Heart left ventricle (tissue), 16 donors: Measurements from ENCODE around the gene LRRC52. TPM values are rescaled to one million over a fixed set of nuclear protein-coding genes. Genes with fewer than 3 reads are reported as not detected.

Source experiments
- ATAC-seq, 4 donors: fragments of 200-7000 bp; cut with Tn5 transposase; one replicate each; pipeline ENCODE4 v1.9.1; 2020 to 2022; ENCODE audit warnings: moderate library complexity in 4 of 4, mild to moderate bottlenecking in 3 of 4, moderate number of reproducible peaks in 1 of 4
- DNase-seq, 5 donors: peaks; one replicate each; pipeline ENCODE4 v3.0.0-alpha.2; 2020
- H3K27ac ChIP-seq, 12 donors: fragments of 200-600 bp; sonication (generic) in 4 of 12; one replicate each; pipeline versions ENCODE4 v1.5.0 to v1.8.0; 2016 to 2022; ENCODE audit warnings: mild to moderate bottlenecking in 2 of 12
- H3K27me3 ChIP-seq, 9 donors: fragments of 200-600 bp; sonication (generic) in 2 of 9; one replicate each; pipeline versions ENCODE4 v1.5.1 to v1.8.0; 2016 to 2022; ENCODE audit warnings: mild to moderate bottlenecking in 3 of 9
- H3K36me3 ChIP-seq, 9 donors: fragments of 200-600 bp; sonication (generic) in 2 of 9; one replicate each; pipeline versions ENCODE4 v1.5.0 to v1.8.0; 2018 to 2022; ENCODE audit warnings: mild to moderate bottlenecking in 2 of 9
- H3K4me1 ChIP-seq, 12 donors: fragments of 200-600 bp; sonication (generic) in 4 of 12; one replicate each; pipeline versions ENCODE4 v1.5.0 to v1.8.0; 2016 to 2022; ENCODE audit warnings: mild to moderate bottlenecking in 3 of 12
- H3K4me3 ChIP-seq, 12 donors: fragments of 200-600 bp; sonication (generic) in 4 of 12; one replicate each; pipeline versions ENCODE4 v1.5.0 to v1.8.0; 2017 to 2022; ENCODE audit warnings: mild to moderate bottlenecking in 9 of 12, moderate library complexity in 4 of 12
- H3K9me3 ChIP-seq, 12 donors: fragments of 200-600 bp; sonication (generic) in 4 of 12; one replicate each; pipeline versions ENCODE4 v1.5.0 to v1.8.0; 2016 to 2022; ENCODE audit warnings: mild to moderate bottlenecking in 1 of 12
- CTCF ChIP-seq, 12 donors: fragments of 200-600 bp; sonication (generic) in 4 of 12; IDR thresholded peaks; one replicate each; pipeline versions ENCODE4 v1.5.0 to v1.8.0; 2018 to 2022; ENCODE audit warnings: antibody characterized with exemption in 12 of 12, mild to moderate bottlenecking in 5 of 12
- POLR2A ChIP-seq, 2 donors: fragments of 450-650 bp; IDR thresholded peaks; one replicate each; pipeline ENCODE4 v1.6.1; 2017; ENCODE audit warnings: antibody characterized with exemption in 2 of 2, mild to moderate bottlenecking in 2 of 2, moderate library complexity in 2 of 2
- WGBS, 4 donors: extraction: QIAGEN DNeasy Blood & Tissue Kit in 2 of 4; methylation state at CpG; one replicate each; pipeline versions ENCODE4 v1.1.5 to v1.1.7; 2013 to 2018; 5-methylcytosine and 5-hydroxymethylcytosine counted together
- intact Hi-C, 10 donors: fragments of 100-400 bp; cut with DNase I; formaldehyde crosslinking; loops; one replicate each; pipeline versions ENCODE4 v1.11.1 to v1.14.2; 2022
- polyA plus RNA-seq, 2 donors: library from polyadenylated mRNA; stranded (reverse); fragments of 200-250 nt; gene quantifications; one replicate each; pipeline ENCODE4 v1.2.3, GENCODE V29; 2013
- total RNA-seq, 9 donors: library from RNA; depleted of rRNA in 2 of 9; stranded (reverse); fragments of >200 nt in 2 of 9; fragmentation: NEBNext Ultra II Directional in 3 of 9; extraction: Animal tissue kit (Norgen Biotek cat#: 25700) in 3 of 9; gene quantifications; one replicate each; pipeline versions ENCODE4 v1.1.0 to v1.2.4, GENCODE V29; 2016 to 2023
- donor health status: ischemic (EF 13 %, LVEDD 7.1; RV severe dilation, severe dysfunction).
- donor health status: healthy with polysubstance abuse.
- donor health status: DM: no; HTN: yes; CAD: no.
- donor health status: DM: no; HTN: no; CAD: no.
- donor health status: ischemic (EF 25% LVEDD 6.9; RV normal size, moderate dysfunction).
- donor health status: ischemic (EF 25% LVEDD 5.7; RV mildly dilated, moderate dysfunction).
- donor health status: healthy.
- donor health status: DM: yes; HTN: yes; CAD: no.
- donor health status: ischemic (EF 35%, LVEDD 5.7; RV mildly dilated, moderate dysfunction).
- donor health status: nonischemic (EF 11% LVEDD 7.7; RV severe dilation, severe dysfunction).
- donor health status: DM: yes; HTN: yes; CAD: no.
- donor health status: PGD.
- donor health status: ischemic (EF 29% LVEDD 5.4; RV normal size, mild dysfunction).
- donor health status: nonischemic (EF 23%, LVEDD 6.1; RV moderate dilation, normal function).

LRRC52 gene
- total and polyA plus RNA-seq, 11 donors: 0.12 to 1.0 (median 0.27) TPM; not detected in 4

GRCh38 chr1:165598676-165599059 lies 54.9 kb downstream of the LRRC52 start:
- Histone ChIP-seq H3K4me3 (peak overlapping the region; percentile 12 to 71 (median 60)), H3K4me1 (peaks cover 0 to 26% (median 7%) of the 10 kb centered on the region in 12 donors), H3K9me3 (no peaks in the 10 kb centered on the region), H3K36me3 (no peaks in the 10 kb centered on the region), H3K27ac (peak overlapping the region in 11 of 12 donors; percentile 17 to 75 (median 45)), H3K27me3 (peaks cover 0 to 32% (median 0%) of the 10 kb centered on the region in 9 donors)
- DNase-seq (no peak), ATAC-seq (no peak)
- TF ChIP-seq POLR2A (IDR thresholded peaks at IDR 0.05) (no peak), CTCF (IDR thresholded peaks at IDR 0.05) (no peak)
- intact Hi-C loops: loop anchor here in 6 of 10 donors (2.0 to 10.0 kb wide), 3 partner anchors 99 to 454 kb away; partner anchors contain the start of gene ALDH9A1 (in 2 of the 6)
- 19 to 23% (median 20%) methylated on average over 3 of the region's 3 CpGs for WGBS, 4 donors

- TF ChIP-seq CTCF (IDR thresholded peaks at IDR 0.05): no peak
- no peak for TF ChIP-seq POLR2A (IDR thresholded peaks at IDR 0.05)
- DNase-seq: no peak
- WGBS, 4 donors: 48 to 56% (median 52%) methylated on average over 4 of the region's 4 CpGs
These were observed 57.0 kb downstream of the LRRC52 start for GRCh38 chr1:165600793-165601192.

GRCh38 chr1:165603810-165604209 lies 60.0 kb downstream of the LRRC52 start:
- WGBS, 4 donors: 70 to 92% (median 88%) methylated on average over 2 of the region's 2 CpGs
- DNase-seq (no peak), ATAC-seq (no peak)

More at GRCh38 chr1:165600793-165601192, 57.0 kb downstream of the LRRC52 start:
- Histone ChIP-seq H3K27ac (no peak overlapping the region), H3K4me1 (peaks cover 0 to 26% (median 7%) of the 10 kb centered on the region in 12 donors), H3K9me3 (no peaks in the 10 kb centered on the region), H3K36me3 (no peaks in the 10 kb centered on the region), H3K27me3 (peaks cover 0 to 12% (median 0%) of the 10 kb centered on the region in 9 donors), H3K4me3 (no peak overlapping the region)
- peak in 1 of 4 donors; percentile 21 for ATAC-seq
- intact Hi-C loops: loop anchor here in 9 of 10 donors (1.0 to 10.0 kb wide), 11 partner anchors 94 to 317 kb away; partner anchors contain the start of genes ALDH9A1 (in 4 of the 9) and TMCO1 (in 1 of the 9)

More at GRCh38 chr1:165603810-165604209, 60.0 kb downstream of the LRRC52 start:
- TF ChIP-seq POLR2A (IDR thresholded peaks at IDR 0.05): no peak
- TF ChIP-seq CTCF (IDR thresholded peaks at IDR 0.05): no peak
- Histone ChIP-seq H3K4me3 (no peak overlapping the region), H3K27ac (no peak overlapping the region), H3K4me1 (peaks cover 0 to 14% (median 0%) of the 10 kb centered on the region in 12 donors), H3K9me3 (no peaks in the 10 kb centered on the region), H3K36me3 (no peaks in the 10 kb centered on the region), H3K27me3 (no peaks in the 10 kb centered on the region)
- intact Hi-C loops: loop anchor here in 8 of 10 donors (2.0 to 10.0 kb wide), 9 partner anchors 91 to 313 kb away; partner anchors contain the start of genes ALDH9A1 (in 4 of the 8) and TMCO1 (in 1 of the 8)
